HAP-1 (cell line): ENCODE data around the gene CALML5.

Experiments
- DNase-seq, 2 experiments: peaks; one replicate each; pipeline ENCODE4 v3.0.0-alpha.2; 2016 to 2020; ENCODE audit warnings: low spot score in 2 of 2
- H3K27me3 ChIP-seq: fragments of 250-450 bp; sonication (Bioruptor Pico); 2 replicates; pipeline ENCODE4 v1.5.1; 2020; ENCODE audit warnings: low read depth, mild to moderate bottlenecking, moderate library complexity
- H3K36me3 ChIP-seq: fragments of 250-450 bp; sonication (Bioruptor Pico); replicated peaks from 2 replicates; pipeline ENCODE4 v1.5.1; 2020; ENCODE audit warnings: mild to moderate bottlenecking
- H3K4me1 ChIP-seq: fragments of 250-450 bp; sonication (Bioruptor Pico); 2 replicates; pipeline ENCODE4 v1.5.1; 2020; ENCODE audit warnings: mild to moderate bottlenecking
- H3K4me3 ChIP-seq: fragments of 250-450 bp; sonication (Bioruptor Pico); 2 replicates; pipeline ENCODE4 v1.5.1; 2020; ENCODE audit warnings: mild to moderate bottlenecking, moderate library complexity
- H3K9me3 ChIP-seq: fragments of 250-450 bp; sonication (Bioruptor Pico); 2 replicates; pipeline ENCODE4 v1.5.1; 2020; ENCODE audit warnings: mild to moderate bottlenecking, moderate library complexity
- in situ Hi-C: fragments of 300-500 bp; cut with MboI; formaldehyde crosslinking; loops from 3 replicates; pipeline ENCODE4 v1.14.3; 2020; ENCODE audit warnings: low sequenced_read_pairs, inconsistent platforms, mixed read lengths

The CALML5 gene

GRCh38 chr10:5458949-5459747 lies 40.2 kb downstream of the CALML5 start:
- Histone ChIP-seq H3K27me3 (no peaks in the 10 kb centered on the region), H3K4me1 (no peaks in the 10 kb centered on the region), H3K4me3 (no peak overlapping the region), H3K9me3 (no peaks in the 10 kb centered on the region), H3K36me3 (peaks cover 58% of the 10 kb centered on the region)
- DNase-seq, result no peak
- in situ Hi-C loops, result no loop called here

- H3K36me3 ChIP-seq, result peaks cover 66% of the 10 kb centered on the region
- H3K27me3 ChIP-seq, result no peaks in the 10 kb centered on the region
- DNase-seq, result no peak
- in situ Hi-C loops, result no loop called here
- no peaks in the 10 kb centered on the region for H3K4me1 ChIP-seq
- H3K9me3 ChIP-seq, result no peaks in the 10 kb centered on the region
- H3K4me3 ChIP-seq, result no peak overlapping the region
Observed at GRCh38 chr10:5458425-5458824, 40.9 kb downstream of the CALML5 start.

- DNase-seq, result no peak
- H3K4me3 ChIP-seq, result no peak overlapping the region
- H3K9me3 ChIP-seq, result no peaks in the 10 kb centered on the region
- no peaks in the 10 kb centered on the region for H3K27me3 ChIP-seq
- in situ Hi-C loops, result no loop called here
- no peaks in the 10 kb centered on the region for H3K4me1 ChIP-seq
- peaks cover 73% of the 10 kb centered on the region for H3K36me3 ChIP-seq
Observed at GRCh38 chr10:5457741-5458140, 41.6 kb downstream of the CALML5 start.

GRCh38 chr10:5456563-5456962 lies 42.8 kb downstream of the CALML5 start:
- H3K4me3 ChIP-seq, result no peak overlapping the region
- no peak for DNase-seq
- H3K9me3 ChIP-seq, result no peaks in the 10 kb centered on the region
- peaks cover under 1% of the 10 kb centered on the region; the same call in 1 of the 2 replicates for H3K4me1 ChIP-seq
- in situ Hi-C loops, result no loop called here
- no peaks in the 10 kb centered on the region for H3K27me3 ChIP-seq
- H3K36me3 ChIP-seq, result peaks cover 80% of the 10 kb centered on the region

- no peak for DNase-seq
- Histone ChIP-seq H3K4me1 (peaks cover 20% of the 10 kb centered on the region), H3K36me3 (peaks cover 72% of the 10 kb centered on the region), H3K9me3 (no peaks in the 10 kb centered on the region), H3K27me3 (no peaks in the 10 kb centered on the region), H3K4me3 (no peak overlapping the region)
- in situ Hi-C loops, result no loop called here
Observed at GRCh38 chr10:5453749-5454489, 45.5 kb downstream of the CALML5 start.

GRCh38 chr10:5450605-5451384 lies 48.6 kb downstream of the CALML5 start:
- no peak for DNase-seq
- in situ Hi-C loops, result no loop called here
- Histone ChIP-seq H3K27me3 (no peaks in the 10 kb centered on the region), H3K4me3 (no peak overlapping the region), H3K36me3 (peaks cover 43% of the 10 kb centered on the region), H3K9me3 (no peaks in the 10 kb centered on the region), H3K4me1 (peaks cover 31% of the 10 kb centered on the region)

- H3K27me3 ChIP-seq, result no peaks in the 10 kb centered on the region
- H3K9me3 ChIP-seq, result no peaks in the 10 kb centered on the region
- H3K36me3 ChIP-seq, result peaks cover 33% of the 10 kb centered on the region
- no peak for DNase-seq
- no peak overlapping the region for H3K4me3 ChIP-seq
- peaks cover 31% of the 10 kb centered on the region for H3K4me1 ChIP-seq
- in situ Hi-C loops, result no loop called here
Observed at GRCh38 chr10:5449823-5450222, 49.5 kb downstream of the CALML5 start.

- no peaks in the 10 kb centered on the region for H3K9me3 ChIP-seq
- H3K4me1 ChIP-seq, result peaks cover 31% of the 10 kb centered on the region
- DNase-seq, result no peak
- in situ Hi-C loops, result no loop called here
- H3K27me3 ChIP-seq, result no peaks in the 10 kb centered on the region
- peaks cover 29% of the 10 kb centered on the region for H3K36me3 ChIP-seq
- no peak overlapping the region for H3K4me3 ChIP-seq
Observed at GRCh38 chr10:5449227-5449626, 50.1 kb downstream of the CALML5 start.
